H54 (cell line): ENCODE results near the gene SOD3.

Experiments used
- DNase-seq: peaks from one replicate; pipeline ENCODE4 v3.0.0; 2011; ENCODE audit warnings: low spot score, mixed read lengths; ENCODE audit not compliant: insufficient read length
- FAIRE-seq: peaks from 3 replicates; lab custom pipeline; 2011; peaks lifted over from hg19 to GRCh38; lab: Jason Lieb, UNC
- POLR2A ChIP-seq: IDR thresholded peaks from 2 replicates; pipeline ENCODE4 v1.6.1; 2011; ENCODE audit warnings: low read depth, mild to moderate bottlenecking, low read length

Gene SOD3

GRCh38 chr4:24802648-24803047, 7.3 kb downstream of the SOD3 start:
- TF ChIP-seq POLR2A = no peak
- DNase-seq = no peak
- no peak for FAIRE-seq

- DNase-seq (no peak), FAIRE-seq (no peak)
- TF ChIP-seq POLR2A = no peak
These were observed 9.7 kb downstream of the SOD3 start for GRCh38 chr4:24805067-24805466.

- DNase-seq = no peak
- TF ChIP-seq POLR2A = no peak
- FAIRE-seq = no peak
These were observed 10.2 kb downstream of the SOD3 start for GRCh38 chr4:24805566-24805965.

- TF ChIP-seq POLR2A = no peak
- DNase-seq (no peak), FAIRE-seq (no peak)
These were observed 11.0 kb downstream of the SOD3 start for GRCh38 chr4:24806206-24806990.

GRCh38 chr4:24807611-24808010, 12.2 kb downstream of the SOD3 start:
- no peak for TF ChIP-seq POLR2A
- FAIRE-seq (no peak), DNase-seq (no peak)

- no peak for DNase-seq
- FAIRE-seq = no peak
- TF ChIP-seq POLR2A = no peak
These were observed 12.9 kb downstream of the SOD3 start for GRCh38 chr4:24808261-24808660.

- FAIRE-seq (no peak), DNase-seq (no peak)
- TF ChIP-seq POLR2A = no peak
These were observed 13.6 kb downstream of the SOD3 start for GRCh38 chr4:24808955-24809354.

- DNase-seq (no peak), FAIRE-seq (no peak)
- no peak for TF ChIP-seq POLR2A
These were observed 14.0 kb downstream of the SOD3 start for GRCh38 chr4:24809376-24809775.

GRCh38 chr4:24809815-24810405, 14.5 kb downstream of the SOD3 start:
- DNase-seq (no peak), FAIRE-seq (no peak)
- TF ChIP-seq POLR2A = no peak

- FAIRE-seq (no peak), DNase-seq (no peak)
- TF ChIP-seq POLR2A = no peak
These were observed 15.7 kb downstream of the SOD3 start for GRCh38 chr4:24810871-24811631.

- no peak for TF ChIP-seq POLR2A
- DNase-seq (no peak), FAIRE-seq (no peak)
These were observed 18.4 kb downstream of the SOD3 start for GRCh38 chr4:24813732-24814131.

GRCh38 chr4:24816797-24817196, 21.4 kb downstream of the SOD3 start:
- FAIRE-seq = no peak
- no peak for DNase-seq
- TF ChIP-seq POLR2A = no peak

GRCh38 chr4:24820541-24820940, 25.2 kb downstream of the SOD3 start:
- FAIRE-seq = no peak
- DNase-seq = no peak
- TF ChIP-seq POLR2A = no peak

- no peak for DNase-seq
- no peak for TF ChIP-seq POLR2A
- no peak for FAIRE-seq
These were observed 29.3 kb downstream of the SOD3 start for GRCh38 chr4:24824720-24825119.
